HCT116 (cell line): Measurements from ENCODE around the gene GTF2IRD1. TPM values are rescaled to one million over a fixed set of nuclear protein-coding genes. Genes with fewer than 3 reads are reported as not detected.

Experiments used
- ATAC-seq: fragments of 200-7000 bp; cut with Tn5 transposase; 2 replicates; pipeline ENCODE4 v1.9.1; 2020; ENCODE audit warnings: mild to moderate bottlenecking, moderate library complexity
- BruUV-seq: library from RNA; stranded (reverse); fragments of 400-500 nt; replicated peaks from 2 replicates; lab custom pipeline; 2021; lab: Mats Ljungman, UMichigan
- CTCF ChIA-PET: fragments of 300-600 bp; sonication (Branson Sonifier 250); formaldehyde crosslinking; loops from one replicate; lab custom pipeline; 2021; ENCODE audit warnings: antibody characterized with exemption; lab: Charles Lee
- POLR2A ChIA-PET: fragments of 300-600, 350-600 bp; sonication (Branson Sonifier 250); formaldehyde crosslinking; loops from one replicate; lab custom pipeline; 2021; ENCODE audit warnings: antibody characterized with exemption; lab: Charles Lee
- RAD21 ChIA-PET, 2 experiments: fragments of 300-600 bp; sonication (Branson Sonifier 250); formaldehyde crosslinking; loops; one replicate each; lab custom pipeline; 2023; ENCODE audit warnings: low total read pairs in 2 of 2; ENCODE audit not compliant: uncharacterized antibody in 2 of 2, unreplicated experiment in 2 of 2, low non-redundant PET in 1 of 2; lab: Charles Lee
- DNase-seq: peaks from one replicate; pipeline ENCODE4 v3.0.0-alpha.2; 2010; ENCODE audit warnings: low read depth, low spot score
- H2AFZ ChIP-seq: fragments of 200-600 bp; shearing (Covaris generic), sonication (generic); 2 replicates; pipeline ENCODE4 v1.6.1; 2017; ENCODE audit warnings: low read depth, mixed run types, mixed read lengths, antibody characterized with exemption, low read length; ENCODE audit not compliant: poor library complexity, severe bottlenecking
- H3K27ac ChIP-seq: 2 replicates; pipeline ENCODE4 v1.5.1; 2012; ENCODE audit warnings: low read depth, low read length
- H3K27me3 ChIP-seq: fragments of 200-600 bp; sonication (generic); 2 replicates; pipeline ENCODE4 v1.6.1; 2016; ENCODE audit warnings: mixed run types, low read length, mixed read lengths; ENCODE audit not compliant: insufficient read depth
- H3K36me3 ChIP-seq, 2 experiments: fragments of 200-500 bp in 1 of 2; fragments of 200-600 bp in 1 of 2; sonication (Bioruptor generic) in 1 of 2; sonication (generic) in 1 of 2; 2 replicates each; pipeline versions ENCODE4 v1.5.1 to v1.6.1; 2014 to 2016; ENCODE audit warnings: low read length in 2 of 2, inconsistent platforms in 1 of 2, mixed read lengths in 1 of 2, mixed run types in 1 of 2; ENCODE audit not compliant: insufficient read depth in 2 of 2, control insufficient read depth in 1 of 2
- H3K4me1 ChIP-seq, 2 experiments: fragments of 200-600 bp in 1 of 2; sonication (generic) in 1 of 2; 2 replicates each; pipeline versions ENCODE4 v1.5.1 to v1.6.1; 2012 to 2017; ENCODE audit warnings: low read length in 2 of 2, inconsistent platforms in 1 of 2, mild to moderate bottlenecking in 1 of 2, mixed read lengths in 1 of 2, mixed run types in 1 of 2, moderate library complexity in 1 of 2; ENCODE audit not compliant: insufficient read depth in 2 of 2, control insufficient read depth in 1 of 2
- H3K4me2 ChIP-seq: fragments of 200-600 bp; sonication (generic); 2 replicates; pipeline ENCODE4 v1.6.1; 2017; ENCODE audit warnings: mixed run types, low read length, mixed read lengths
- H3K4me3 ChIP-seq, 2 experiments: fragments of 200-600 bp in 1 of 2; sonication (generic) in 1 of 2; replicated peaks in 1 of 2; 2 replicates each; pipeline ENCODE4 v1.5.1; 2011 to 2016; ENCODE audit warnings: low read length in 2 of 2, control low read depth in 1 of 2, low read depth in 1 of 2, mild to moderate bottlenecking in 1 of 2, mixed read lengths in 1 of 2, mixed run types in 1 of 2
- H3K79me2 ChIP-seq: fragments of 200-600 bp; sonication (generic); 2 replicates; pipeline ENCODE4 v1.6.1; 2017; ENCODE audit warnings: mild to moderate bottlenecking, mixed run types, low read length, moderate library complexity, mixed read lengths; ENCODE audit not compliant: insufficient read depth
- H3K9ac ChIP-seq: fragments of 200-600 bp; sonication (generic); 2 replicates; pipeline ENCODE4 v1.6.1; 2016; ENCODE audit warnings: low read length, mixed read lengths
- H3K9me2 ChIP-seq: fragments of 200-600 bp; sonication (generic), shearing (Covaris generic); 2 replicates; pipeline ENCODE4 v1.6.1; 2017; ENCODE audit warnings: mixed run types, mild to moderate bottlenecking, moderate library complexity; ENCODE audit not compliant: insufficient read depth
- H3K9me3 ChIP-seq, 2 experiments: fragments of 200-500 bp in 1 of 2; fragments of 200-600 bp in 1 of 2; sonication (Bioruptor generic) in 1 of 2; sonication (generic) in 1 of 2; 2 replicates each; pipeline ENCODE4 v1.6.1; 2014 to 2017; ENCODE audit warnings: low read length in 2 of 2, mixed read lengths in 2 of 2, inconsistent platforms in 1 of 2, low read depth in 1 of 2, mild to moderate bottlenecking in 1 of 2, mixed run types in 1 of 2, moderate library complexity in 1 of 2; ENCODE audit not compliant: control insufficient read depth in 1 of 2, insufficient read depth in 1 of 2
- H4K20me1 ChIP-seq: fragments of 200-600 bp; sonication (generic), shearing (Covaris generic); 2 replicates; pipeline ENCODE4 v1.6.1; 2017; ENCODE audit warnings: mixed run types, mild to moderate bottlenecking, moderate library complexity; ENCODE audit not compliant: insufficient read depth
- EGR1 ChIP-seq: IDR thresholded peaks from 2 replicates; pipeline ENCODE4 v1.6.1; 2012; ENCODE audit warnings: low read depth
- EZH2 ChIP-seq: fragments of 200-600 bp; sonication (generic); IDR thresholded peaks from 2 replicates; pipeline ENCODE4 v1.6.1; 2017; ENCODE audit warnings: antibody characterized with exemption, mixed run types
- FOSL1 ChIP-seq: IDR thresholded peaks from 2 replicates; pipeline ENCODE4 v1.6.1; 2012; ENCODE audit warnings: low read depth
- JUND ChIP-seq: IDR thresholded peaks from 2 replicates; pipeline ENCODE4 v1.6.1; 2012
- POLR2AphosphoS5 ChIP-seq: IDR thresholded peaks from 2 replicates; pipeline ENCODE4 v1.6.1; 2011; ENCODE audit warnings: mild to moderate bottlenecking, low read depth, low read length, moderate library complexity
- SRF ChIP-seq: IDR thresholded peaks from 2 replicates; pipeline ENCODE4 v1.6.1; 2012; ENCODE audit warnings: low read depth
- TCF7L2 ChIP-seq: IDR thresholded peaks from 2 replicates; pipeline ENCODE4 v1.7.0; 2011; ENCODE audit warnings: borderline replicate concordance, inconsistent platforms; ENCODE audit not compliant: insufficient read depth, insufficient read length; ENCODE audit errors: extremely low read depth
- YY1 ChIP-seq: IDR thresholded peaks from 2 replicates; pipeline ENCODE4 v1.6.1; 2011; ENCODE audit warnings: low read length, low read depth, moderate library complexity, mild to moderate bottlenecking; ENCODE audit not compliant: insufficient replicate concordance; ENCODE audit errors: extremely low read depth
- intact Hi-C: fragments of 100-400 bp; cut with micrococcal nuclease; formaldehyde crosslinking; loops from 2 replicates; pipeline ENCODE4 v1.10.0; 2022
- total RNA-seq: library from RNA; stranded (reverse); gene quantifications from one replicate; pipeline ENCODE4 v1.2.1, GENCODE V29; 2021; ENCODE audit not compliant: unreplicated experiment

Gene GTF2IRD1
- total RNA-seq, 1 experiment from 2014 or later: 34.5 TPM

DNA sequence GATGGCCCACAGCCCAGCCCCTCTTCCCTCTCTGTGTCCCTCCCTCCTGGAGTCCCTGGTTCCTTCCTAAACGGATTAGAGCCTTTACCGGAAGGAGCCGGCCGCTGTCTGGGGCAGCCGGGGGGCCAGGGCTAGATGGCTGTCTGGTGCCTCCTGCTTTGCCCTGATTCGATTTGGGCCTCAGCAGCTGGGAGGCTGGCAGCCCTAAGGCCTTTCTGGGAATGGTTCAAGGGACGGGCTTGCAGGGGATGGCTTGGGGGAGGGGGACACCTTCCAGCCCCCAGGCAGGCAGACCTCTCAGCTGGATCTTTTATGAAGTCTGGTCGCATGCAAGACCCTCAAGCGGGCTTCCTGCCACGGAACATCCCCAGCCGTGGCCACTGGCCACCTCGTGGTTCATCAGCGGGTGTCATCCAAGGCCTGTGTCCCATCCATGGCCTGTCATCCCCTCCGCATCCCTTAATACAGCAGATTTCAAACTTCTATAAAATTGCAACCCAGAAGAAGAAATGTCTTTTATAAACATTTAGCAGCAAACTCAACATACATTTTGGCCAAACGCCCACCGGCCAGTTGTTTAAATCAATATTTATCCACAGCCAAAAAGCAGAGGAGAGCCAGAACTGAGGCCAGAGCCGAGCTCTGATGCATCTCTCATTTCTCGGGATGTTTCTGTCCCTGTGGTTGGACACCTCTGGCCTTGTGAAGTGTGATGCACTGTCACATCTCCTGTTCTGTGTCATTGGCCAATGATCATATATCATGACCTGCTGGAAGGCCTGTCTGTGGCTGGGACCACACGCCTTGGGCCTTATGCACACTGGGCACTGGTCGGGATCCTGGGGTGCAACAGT, 52.0 kb downstream of the GTF2IRD1 start:
- no peaks in the 10 kb centered on the region for H3K27me3 ChIP-seq
- H4K20me1 ChIP-seq: no peaks in the 10 kb centered on the region
- BruUV-seq: no TSS peak
- DNase-seq (no peak), ATAC-seq (0 out of 2 replicates have a peak, but pooled peaks have one; percentile 11)
- H3K4me2 ChIP-seq: no peak overlapping the region
- CTCF ChIA-PET: no interaction called here
- no peaks in the 10 kb centered on the region for H3K9me3 ChIP-seq
- H3K9ac ChIP-seq: no peak overlapping the region
- no peak overlapping the region for H3K4me3 ChIP-seq
- no peaks in the 10 kb centered on the region for H3K36me3 ChIP-seq
- no peak overlapping the region for H2AFZ ChIP-seq
- no peaks in the 10 kb centered on the region for H3K4me1 ChIP-seq
- H3K9me2 ChIP-seq: no peaks in the 10 kb centered on the region
- no peak overlapping the region for H3K27ac ChIP-seq
- RAD21 ChIA-PET: no interaction called here
- no peaks in the 10 kb centered on the region for H3K79me2 ChIP-seq
- POLR2A ChIA-PET: no interaction called here
- intact Hi-C loops: no loop called here
- no peak for TF ChIP-seq TCF7L2
- no peak for TF ChIP-seq POLR2AphosphoS5
- no peak for TF ChIP-seq SRF
- no peak for TF ChIP-seq EGR1
- TF ChIP-seq FOSL1: no peak
- TF ChIP-seq YY1: no peak

DNA sequence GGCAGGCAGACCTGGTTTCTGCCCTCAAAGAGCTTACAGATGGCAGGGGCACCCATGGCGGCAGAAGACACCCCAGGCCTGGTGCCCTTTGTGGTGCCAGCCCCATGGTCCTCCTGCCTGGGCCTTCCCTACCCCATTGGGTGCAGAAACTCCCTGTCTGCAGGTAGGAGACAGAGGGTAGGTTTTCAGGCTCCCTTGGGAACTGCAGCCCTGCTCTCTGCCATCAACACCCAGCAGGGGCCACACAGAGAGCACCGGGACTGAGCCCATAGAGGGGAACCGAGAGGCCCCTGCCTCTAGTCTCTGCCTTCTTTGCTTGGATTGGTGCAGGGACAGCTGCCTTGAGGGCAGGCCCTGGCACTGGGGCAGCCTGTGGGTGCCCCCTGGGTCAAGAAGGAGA, 52.6 kb downstream of the GTF2IRD1 start:
- no peaks in the 10 kb centered on the region; a peak in 1 of 4 replicates for H3K36me3 ChIP-seq
- intact Hi-C loops: no loop called here
- POLR2A ChIA-PET: no interaction called here
- H3K9me3 ChIP-seq: no peaks in the 10 kb centered on the region
- RAD21 ChIA-PET: no interaction called here
- no peak overlapping the region for H2AFZ ChIP-seq
- no peaks in the 10 kb centered on the region for H3K9me2 ChIP-seq
- CTCF ChIA-PET: no interaction called here
- no peaks in the 10 kb centered on the region for H3K4me1 ChIP-seq
- H3K27me3 ChIP-seq: no peaks in the 10 kb centered on the region
- H3K9ac ChIP-seq: no peak overlapping the region
- no peak overlapping the region for H3K4me2 ChIP-seq
- H3K79me2 ChIP-seq: no peaks in the 10 kb centered on the region
- ATAC-seq (peak; percentile 34; the same call in 1 of the 2 replicates), DNase-seq (no peak)
- H3K4me3 ChIP-seq: no peak overlapping the region
- H4K20me1 ChIP-seq: no peaks in the 10 kb centered on the region
- no peak overlapping the region for H3K27ac ChIP-seq
- no TSS peak for BruUV-seq
- TF ChIP-seq JUND (no peak), EZH2 (no peak), POLR2AphosphoS5 (no peak)
